Activated CD4-positive, alpha-beta T cell treated with anti-CD3 and anti-CD28 coated beads, Interleukin-2, Interleukin-4, amounts not matched to agents 100 ng/mL and 50 ng/mL, durations not matched to agents 16 hours and 8 hours (primary cell): ENCODE measurements around the gene GSK3A.

Source experiments
- DNase-seq: peaks from one replicate; pipeline ENCODE4 v3.0.0-alpha.2; 2020; ENCODE audit warnings: low spot score

The GSK3A gene

DNA sequence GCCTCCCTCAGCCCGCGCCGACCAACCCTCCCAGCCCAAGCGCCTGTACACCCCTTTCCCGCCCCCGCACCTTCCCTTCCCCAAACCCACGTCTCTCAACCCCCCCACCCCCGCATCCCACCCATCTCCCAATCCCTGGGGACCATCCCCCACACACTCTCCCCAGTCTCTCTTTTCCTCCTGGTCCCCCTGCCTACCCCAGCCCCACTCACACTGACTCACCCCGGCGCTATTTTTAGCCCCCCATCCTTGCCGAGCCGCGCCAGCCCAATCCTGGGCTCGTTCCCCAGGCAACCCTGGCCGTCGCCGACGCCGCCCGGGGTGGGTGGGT is 38.4 kb upstream of the GSK3A start:
- no peak for DNase-seq

GRCh38 chr19:42279902-42280814 is 37.8 kb upstream of the GSK3A start:
- DNase-seq: peak; percentile 96

DNA sequence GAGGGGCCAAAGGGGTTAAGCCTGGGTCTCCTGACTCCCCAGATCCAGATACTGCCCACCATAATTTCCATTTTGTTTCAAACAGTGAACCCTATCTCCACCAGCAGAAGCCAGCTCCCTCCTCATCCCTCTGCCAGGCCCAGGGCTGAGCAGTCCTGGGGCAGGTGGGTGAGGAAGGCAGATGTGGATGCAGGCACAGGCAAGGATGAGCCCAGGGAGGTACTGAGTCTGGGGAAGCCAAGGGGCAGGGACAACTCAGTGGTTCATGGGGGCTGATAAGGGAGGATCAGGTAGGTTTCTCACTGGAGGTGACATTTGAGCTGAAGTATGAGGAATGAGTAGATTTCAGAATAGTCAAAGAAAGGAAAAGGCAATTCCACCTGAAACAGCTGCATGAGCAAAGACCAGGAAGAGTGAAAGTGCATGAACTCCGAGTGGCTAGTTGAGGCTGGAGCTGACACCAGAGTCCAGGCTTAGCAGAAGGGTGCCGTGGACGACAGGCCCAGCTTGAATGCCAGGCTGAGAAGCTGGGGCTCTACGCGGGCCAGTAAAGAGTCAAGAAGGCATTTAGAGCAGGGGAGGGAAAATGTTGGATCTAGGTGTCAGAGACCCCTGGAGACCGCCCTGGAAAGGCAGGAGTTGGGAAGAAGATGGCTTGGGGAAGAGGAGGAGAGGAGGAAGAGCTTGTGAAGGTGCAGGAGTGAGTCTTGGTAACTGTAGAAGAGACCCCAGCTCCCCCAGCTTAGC is 36.9 kb upstream of the GSK3A start:
- DNase-seq: no peak

GRCh38 chr19:42278452-42279154 is 36.2 kb upstream of the GSK3A start:
- DNase-seq: no peak

- no peak for DNase-seq
Measured at GRCh38 chr19:42277821-42278451, 35.5 kb upstream of the GSK3A start.

DNA sequence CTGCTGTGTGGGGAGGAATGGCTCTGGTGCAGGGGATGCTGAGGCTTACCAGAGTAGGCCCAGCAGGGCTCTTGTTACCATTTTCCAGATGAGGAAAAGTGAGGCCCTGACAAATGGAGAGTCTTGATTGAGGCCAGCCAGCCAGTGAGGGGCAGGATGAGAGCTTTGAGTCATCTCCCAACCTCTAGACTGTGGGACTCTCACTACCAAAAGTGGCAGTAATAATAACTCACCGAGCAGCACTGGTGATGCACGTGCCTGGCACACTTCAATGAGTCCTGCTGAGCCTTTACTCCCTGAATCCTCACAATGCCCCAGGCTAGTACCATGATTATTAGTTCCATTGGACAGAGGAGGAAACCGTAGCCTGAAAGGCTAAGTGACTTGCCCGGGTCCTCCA is 34.4 kb upstream of the GSK3A start:
- DNase-seq: peak; percentile 78

DNA sequence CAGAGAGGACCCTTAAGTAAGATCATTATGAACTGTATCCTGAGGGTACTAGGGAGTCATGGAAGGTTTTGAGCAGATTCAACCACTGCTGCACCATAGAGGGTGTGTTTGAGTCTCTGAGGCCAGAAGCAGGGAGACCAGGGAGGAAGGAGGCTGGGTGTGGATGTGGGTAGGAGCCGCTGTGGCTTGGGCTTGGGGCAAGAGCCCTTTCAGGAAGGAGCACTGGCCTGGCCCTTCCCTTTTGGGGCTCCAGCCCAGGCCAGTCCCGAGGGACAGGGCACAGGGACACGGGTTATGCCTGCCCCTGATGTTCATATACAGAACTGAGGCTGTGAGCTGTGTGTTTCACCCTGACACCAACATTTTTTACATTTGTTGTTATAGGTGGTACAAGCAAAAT is 33.9 kb upstream of the GSK3A start:
- no peak for DNase-seq

GRCh38 chr19:42275517-42275916 is 33.1 kb upstream of the GSK3A start:
- DNase-seq: no peak

DNA sequence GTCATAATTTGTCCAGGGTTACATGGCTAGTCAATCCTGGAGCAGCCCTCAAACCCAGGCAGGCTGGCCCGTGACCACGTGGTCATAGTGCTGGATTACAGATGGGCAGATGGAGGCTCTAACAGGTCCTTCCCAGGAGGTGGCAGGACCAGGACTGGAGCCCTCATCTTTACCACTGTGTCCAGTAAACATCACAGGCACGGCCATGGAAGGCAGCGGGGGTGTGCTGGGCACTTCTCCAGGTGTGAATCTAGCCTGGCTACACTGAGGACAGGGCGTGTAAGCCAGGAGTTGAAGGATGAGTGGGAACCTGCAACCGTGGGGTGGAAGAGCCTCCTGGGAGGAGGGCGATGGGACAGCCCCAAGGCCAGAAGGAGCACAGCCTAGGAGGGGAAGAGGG is 32.7 kb upstream of the GSK3A start:
- DNase-seq: no peak

- no peak for DNase-seq
Measured at GRCh38 chr19:42274065-42274682, 31.8 kb upstream of the GSK3A start.

DNA sequence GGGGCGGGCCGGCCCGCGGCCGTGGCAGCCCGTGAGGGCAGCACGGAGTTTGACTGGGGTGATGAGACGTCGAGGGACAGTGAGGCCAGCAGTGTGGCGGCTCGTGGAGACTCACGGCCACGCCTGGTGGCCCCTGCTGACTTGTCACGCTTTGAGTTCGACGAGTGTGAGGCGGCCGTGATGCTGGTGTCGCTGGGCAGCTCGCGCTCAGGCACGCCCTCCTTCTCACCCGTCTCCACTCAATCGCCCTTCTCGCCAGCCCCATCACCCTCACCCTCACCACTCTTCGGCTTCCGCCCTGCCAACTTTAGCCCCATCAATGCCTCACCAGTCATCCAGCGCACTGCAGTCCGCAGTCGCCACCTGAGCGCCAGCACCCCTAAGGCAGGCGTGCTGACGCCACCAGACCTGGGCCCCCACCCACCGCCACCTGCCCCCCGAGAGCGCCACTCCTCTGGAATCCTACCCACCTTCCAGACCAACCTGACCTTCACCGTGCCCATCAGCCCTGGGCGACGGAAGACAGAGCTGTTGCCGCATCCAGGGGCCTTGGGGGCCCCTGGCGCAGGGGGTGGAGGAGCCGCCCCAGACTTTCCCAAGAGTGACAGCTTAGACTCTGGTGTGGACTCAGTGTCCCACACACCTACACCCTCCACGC is 31.1 kb upstream of the GSK3A start:
- no peak for DNase-seq

DNA sequence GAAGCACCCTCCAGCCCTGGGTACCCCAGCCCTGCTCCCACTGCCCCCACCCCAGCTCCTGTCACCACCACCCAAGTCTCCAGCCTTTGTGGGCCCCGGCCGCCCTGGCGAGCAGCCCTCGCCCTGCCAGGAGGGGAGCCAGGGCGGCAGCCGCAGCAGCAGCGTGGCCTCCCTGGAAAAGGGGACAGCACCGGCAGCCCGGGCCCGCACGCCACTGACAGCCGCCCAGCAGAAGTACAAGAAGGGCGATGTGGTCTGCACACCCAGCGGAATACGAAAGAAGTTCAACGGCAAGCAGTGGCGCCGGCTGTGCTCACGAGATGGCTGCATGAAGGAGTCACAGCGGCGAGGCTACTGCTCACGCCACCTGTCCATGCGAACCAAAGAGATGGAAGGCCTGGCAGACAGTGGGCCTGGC is 30.6 kb upstream of the GSK3A start:
- no peak for DNase-seq

DNA sequence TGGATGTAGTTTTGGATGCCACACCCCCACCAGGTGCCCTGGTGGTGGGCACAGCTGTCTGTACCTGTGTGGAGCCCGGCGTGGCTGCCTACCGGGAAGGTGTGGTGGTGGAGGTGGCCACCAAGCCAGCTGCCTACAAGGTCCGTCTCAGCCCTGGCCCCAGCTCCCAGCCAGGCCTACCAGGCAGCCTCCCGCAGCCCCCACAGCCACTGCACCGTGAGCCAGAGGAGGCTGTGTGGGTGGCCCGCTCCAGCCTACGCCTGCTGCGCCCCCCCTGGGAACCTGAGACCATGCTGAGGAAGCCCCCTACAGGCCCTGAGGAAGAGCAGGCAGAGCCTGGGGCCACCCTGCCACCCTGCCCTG is 30.1 kb upstream of the GSK3A start:
- DNase-seq: no peak

- no peak for DNase-seq
Measured at GRCh38 chr19:42271861-42272534, 29.6 kb upstream of the GSK3A start.

- DNase-seq: no peak
Measured at GRCh38 chr19:42271045-42271419, 28.6 kb upstream of the GSK3A start.

DNA sequence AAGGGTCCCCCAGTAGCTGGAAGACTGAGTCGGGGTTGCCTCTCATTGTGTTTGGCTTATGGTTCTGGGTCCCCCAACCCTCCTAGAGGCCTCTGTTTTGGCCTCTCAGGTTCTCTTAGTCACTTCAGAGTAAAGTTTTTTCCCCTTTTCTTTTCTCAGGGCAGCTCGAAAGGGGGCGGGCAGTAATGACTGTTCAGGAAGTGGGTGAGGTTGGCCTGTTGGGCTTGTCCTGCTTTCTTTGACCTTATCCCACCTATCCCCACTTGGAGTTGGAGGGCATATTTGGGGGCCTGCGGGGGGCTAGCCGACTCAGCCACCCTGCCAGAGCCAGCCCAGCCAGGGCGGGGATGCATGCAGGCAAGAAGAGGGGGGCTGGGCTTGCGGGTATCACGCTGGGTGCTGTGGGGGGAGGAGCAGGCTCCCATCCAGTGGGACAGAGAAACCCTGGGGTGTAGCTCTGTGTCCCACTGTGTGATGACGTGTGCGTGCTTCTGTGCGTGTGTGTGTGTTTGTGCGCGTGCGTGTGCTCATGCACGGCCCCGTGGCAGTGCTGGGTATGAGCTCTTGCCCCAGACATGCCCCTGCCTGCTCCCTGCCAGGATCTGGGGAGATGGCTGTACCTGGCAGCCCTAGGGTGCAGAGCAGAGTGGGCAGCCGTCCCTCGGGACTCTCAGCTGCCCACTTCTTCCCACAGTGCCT is 28.1 kb upstream of the GSK3A start:
- DNase-seq: peak; percentile 68

- no peak for DNase-seq
Measured at GRCh38 chr19:42269478-42270345, 27.3 kb upstream of the GSK3A start.

DNA sequence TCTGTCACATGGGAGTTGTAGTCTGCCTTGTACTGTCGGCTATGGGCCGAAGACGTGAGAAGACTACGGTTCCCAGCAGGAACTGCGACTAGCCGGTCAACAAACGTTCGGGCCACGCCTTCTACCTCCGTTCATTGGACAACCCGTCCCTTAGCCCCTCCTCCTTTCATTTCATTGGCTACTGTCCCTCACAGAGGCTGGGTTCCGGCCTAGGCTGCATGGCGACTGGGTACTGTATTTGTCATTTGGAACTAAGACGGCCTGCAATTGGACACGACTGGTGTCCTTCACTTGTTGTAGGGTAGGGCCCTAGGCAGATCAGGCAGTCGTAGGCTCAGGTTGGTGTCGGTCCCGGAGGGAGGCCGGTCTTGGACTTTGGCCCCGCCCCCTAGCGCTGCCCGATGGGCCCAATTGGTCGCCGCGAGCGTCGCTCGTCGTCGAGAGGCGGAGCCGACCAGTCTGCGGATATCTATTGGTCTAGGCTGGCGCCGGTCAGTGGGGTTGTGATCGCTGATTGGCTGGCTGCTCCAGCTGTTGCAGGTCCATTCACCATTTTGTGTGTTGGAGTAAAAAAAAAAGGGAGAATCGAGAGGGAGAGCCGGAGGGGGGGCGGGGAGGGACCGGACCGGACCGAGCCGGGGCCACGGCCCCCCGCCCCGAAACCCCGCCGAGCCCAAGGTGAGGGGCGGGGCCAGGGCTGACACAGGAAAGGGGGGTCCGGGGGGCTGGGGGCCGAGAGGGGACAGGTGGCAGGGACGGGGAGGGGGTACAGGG is 26.5 kb upstream of the GSK3A start, which contains the start of gene CIC:
Gene CIC, plus strand, starts transcription at position 549 of the 774 bp plus-strand sequence. CDS start 2,532 bp downstream, outside the sequence.
- peak; percentile 100 for DNase-seq
